Stimulated activated CD4-positive, alpha-beta T cell treated with anti-CD3 and anti-CD28 coated beads, Interleukin-15, amount 100 ng/mL, for 24 hours (primary cell): ENCODE measurements around the gene SLC5A11.

ENCODE experiments used
- DNase-seq: peaks from one replicate; pipeline ENCODE4 v3.0.0-alpha.2; 2020

SLC5A11 gene

GRCh38 chr16:24921229-24921628, 75.5 kb downstream of the SLC5A11 start:
- DNase-seq = no peak

DNA sequence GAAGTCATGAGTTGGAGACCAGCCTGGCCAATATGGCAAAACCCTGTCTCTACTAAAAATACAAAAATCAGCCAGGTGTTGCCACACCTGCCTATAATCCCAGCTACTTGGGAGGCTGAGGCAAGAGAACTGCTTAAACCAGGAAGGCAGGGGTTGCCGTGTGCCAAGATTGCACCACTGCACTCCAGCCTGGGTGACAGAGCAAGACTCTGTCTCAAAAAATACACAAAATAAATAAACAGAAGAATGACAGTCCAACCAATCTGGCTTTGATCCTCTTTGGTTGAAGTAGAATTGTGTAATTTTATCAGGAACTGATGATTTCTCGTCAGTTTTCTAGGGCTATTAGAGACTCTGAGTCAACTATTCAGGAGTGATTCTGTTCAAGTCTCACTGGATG, 79.4 kb downstream of the SLC5A11 start:
- DNase-seq = no peak

- DNase-seq = no peak
Measured at GRCh38 chr16:24929409-24929808, 83.6 kb downstream of the SLC5A11 start.

GRCh38 chr16:24930440-24930839, 84.7 kb downstream of the SLC5A11 start:
- DNase-seq = no peak

DNA sequence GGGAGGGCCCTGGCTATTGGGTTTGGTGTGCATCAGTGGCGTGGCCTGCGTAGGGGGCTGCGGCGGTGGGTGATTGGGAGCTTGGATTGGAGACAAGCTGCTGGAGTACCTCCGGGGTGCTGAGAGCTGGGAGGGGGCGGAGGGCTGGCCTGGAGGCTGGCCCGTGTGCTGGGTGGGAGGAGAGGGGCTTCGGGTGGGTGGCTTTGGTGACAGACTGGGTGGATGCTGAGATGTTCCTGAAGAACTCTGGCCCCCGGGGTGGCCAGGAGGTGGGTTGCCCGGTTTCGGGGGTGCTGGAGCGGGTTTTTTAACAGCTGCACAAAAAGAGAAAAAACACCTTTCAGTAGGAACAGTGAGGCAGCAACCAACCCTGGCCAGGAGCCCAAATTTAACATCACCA, 85.3 kb downstream of the SLC5A11 start:
- no peak for DNase-seq

DNA sequence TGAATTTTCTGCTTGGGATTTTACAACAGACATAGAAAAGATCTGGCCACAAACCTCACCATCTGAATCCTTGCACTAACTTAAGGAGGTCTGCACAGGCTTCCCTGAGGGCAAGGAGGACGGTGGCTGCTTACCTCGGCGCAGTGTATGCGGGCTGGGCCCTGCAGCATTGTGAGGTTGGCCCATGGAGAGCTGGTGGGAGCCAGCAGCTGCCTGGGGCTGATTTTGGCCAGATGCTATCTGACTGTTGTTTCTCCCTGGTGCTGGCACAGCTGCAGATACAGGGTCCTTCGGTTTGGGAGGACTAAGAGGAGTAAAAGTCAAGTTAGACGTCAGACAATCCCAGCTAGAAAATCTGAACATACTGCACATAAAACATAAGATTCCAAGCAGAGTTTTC, 89.6 kb downstream of the SLC5A11 start:
- no peak for DNase-seq

DNA sequence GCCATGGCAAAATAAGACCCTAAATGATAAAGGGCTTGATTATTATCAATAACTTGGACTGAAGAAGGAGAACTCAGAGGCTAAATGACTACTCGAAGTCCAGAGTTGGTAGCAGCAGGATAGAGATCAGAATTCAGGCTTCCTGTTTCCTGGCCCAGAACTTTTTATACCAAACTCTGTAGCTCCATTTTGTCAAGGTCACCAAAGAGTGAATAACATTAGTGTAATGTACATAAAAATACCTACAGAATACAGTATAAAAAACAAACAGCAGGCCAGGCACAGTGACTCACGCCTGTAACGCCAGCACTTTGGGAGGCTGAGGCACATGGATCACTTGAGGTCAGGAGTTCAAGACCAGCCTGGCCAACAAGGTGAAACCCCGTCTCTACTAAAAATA, 90.4 kb downstream of the SLC5A11 start:
- DNase-seq = no peak

- no peak for DNase-seq
Measured at GRCh38 chr16:24939224-24939623, 93.5 kb downstream of the SLC5A11 start.

DNA sequence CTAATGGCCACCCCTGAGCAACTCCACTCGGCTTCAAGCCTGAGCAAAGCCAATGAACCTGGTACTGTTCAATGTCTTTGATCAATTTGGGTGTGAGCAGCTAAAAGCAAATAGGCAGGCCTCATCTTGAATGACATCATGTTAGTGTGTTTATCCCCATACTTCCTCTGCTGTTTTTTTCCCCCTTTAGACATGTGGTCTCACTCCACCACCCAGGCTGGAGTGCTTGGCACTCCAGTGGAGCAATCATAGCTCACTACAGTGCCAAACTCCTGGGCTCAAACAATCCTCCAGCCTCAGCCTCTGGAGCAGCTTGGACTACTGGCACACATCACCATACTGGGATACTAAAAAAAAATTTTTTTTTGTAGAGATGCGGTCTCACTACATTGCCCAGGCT, 94.0 kb downstream of the SLC5A11 start:
- no peak for DNase-seq

GRCh38 chr16:24943471-24943870, 97.7 kb downstream of the SLC5A11 start:
- no peak for DNase-seq

DNA sequence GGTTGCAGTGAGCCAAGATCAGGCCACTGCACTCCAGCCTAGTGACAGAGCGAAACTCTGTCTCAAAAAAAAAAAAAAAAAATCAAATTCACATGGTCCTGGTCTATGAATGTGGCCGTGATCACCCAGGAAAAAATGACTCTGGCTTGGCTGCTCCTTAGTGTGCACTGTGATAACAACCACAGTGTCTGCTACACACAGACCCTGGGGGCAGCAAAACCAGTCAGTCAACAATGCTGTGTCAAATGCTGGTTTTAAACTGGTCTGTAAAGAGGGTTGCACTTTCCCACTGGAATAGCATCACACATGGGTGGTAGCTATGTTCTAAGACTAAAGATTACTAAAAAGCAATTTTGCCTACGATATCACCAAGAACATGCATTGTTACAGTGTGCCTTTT, 98.4 kb downstream of the SLC5A11 start:
- DNase-seq = no peak

DNA sequence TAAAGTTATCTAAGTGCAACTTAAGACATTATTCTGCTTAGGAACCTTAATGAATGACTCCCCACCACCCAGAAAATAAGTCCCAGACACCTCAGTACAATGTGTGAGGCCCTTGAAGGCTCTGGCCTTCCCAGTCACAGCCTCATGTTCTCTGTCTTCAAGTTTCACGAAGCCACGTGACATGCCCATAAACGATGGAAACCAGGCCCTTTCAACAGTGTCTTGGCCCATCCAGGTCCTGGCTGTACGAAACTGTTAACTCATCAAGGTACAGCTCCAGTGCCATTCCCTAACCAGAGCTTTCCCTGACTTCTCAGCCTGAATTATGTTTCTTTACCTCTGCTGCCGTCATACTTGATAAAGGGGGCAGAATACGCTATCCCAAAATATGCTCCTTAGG, 100.4 kb downstream of the SLC5A11 start:
- no peak for DNase-seq

DNA sequence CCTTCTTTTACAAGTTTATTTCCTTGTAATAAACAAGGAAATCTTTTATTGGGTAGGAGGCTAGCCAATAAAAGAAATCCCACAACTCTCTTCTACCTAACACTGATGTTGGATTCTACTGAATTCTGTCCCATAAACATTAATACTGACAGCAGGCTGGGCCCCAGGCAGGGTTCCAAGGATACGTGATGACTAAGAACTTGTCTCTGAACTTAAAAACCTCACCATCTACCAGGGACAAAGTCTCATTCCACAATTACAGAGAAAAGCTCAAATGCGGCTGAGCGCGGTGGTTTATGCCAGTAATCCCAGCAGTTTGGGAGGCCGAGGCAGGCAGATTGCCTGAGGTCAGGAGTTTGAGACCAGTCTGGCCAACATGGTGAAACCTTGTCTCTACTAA, 104.5 kb downstream of the SLC5A11 start:
- no peak for DNase-seq

- no peak for DNase-seq
Measured at GRCh38 chr16:24953306-24953705, 107.5 kb downstream of the SLC5A11 start.

DNA sequence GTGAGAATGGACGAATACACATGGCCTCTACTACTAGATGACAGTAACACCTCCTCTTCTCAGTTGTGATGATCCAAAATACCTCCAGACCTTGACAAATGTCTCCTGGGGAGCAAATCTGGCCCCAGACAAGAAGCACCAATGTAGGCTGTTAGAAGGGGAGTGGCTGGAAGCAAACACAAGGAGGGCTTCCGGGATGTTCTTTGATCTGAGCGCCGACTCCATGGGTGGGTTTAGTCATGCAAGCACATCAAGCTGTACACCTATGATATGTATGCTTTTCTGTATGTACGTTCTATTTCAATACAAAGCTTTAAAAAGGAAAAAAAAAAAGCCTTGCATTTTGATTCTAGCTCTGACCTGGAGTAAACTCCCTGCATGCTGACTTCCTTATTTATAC, 108.0 kb downstream of the SLC5A11 start:
- DNase-seq = no peak

DNA sequence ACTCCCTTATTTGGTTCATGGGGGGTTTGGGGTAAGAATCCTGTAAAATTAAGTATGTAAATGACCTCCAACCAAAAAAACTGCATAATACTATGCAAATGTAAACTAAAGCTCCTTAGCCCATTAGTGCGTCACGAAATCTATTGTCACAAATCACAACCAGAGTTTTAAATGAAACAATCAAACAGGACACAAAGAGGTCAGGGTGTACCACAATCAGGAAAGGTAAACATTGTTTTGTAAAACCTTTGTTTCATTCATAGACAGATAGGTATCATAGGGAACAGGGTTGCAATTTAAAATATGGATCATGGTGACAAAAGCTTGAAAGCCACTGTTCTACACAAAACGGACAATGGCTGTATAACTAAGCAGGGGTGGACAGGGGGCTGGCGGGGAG, 108.4 kb downstream of the SLC5A11 start:
- DNase-seq = no peak

- DNase-seq = no peak
Measured at GRCh38 chr16:24955975-24956731, 110.4 kb downstream of the SLC5A11 start.

- no peak for DNase-seq
Measured at GRCh38 chr16:24957887-24958286, 112.1 kb downstream of the SLC5A11 start.
